Astrocyte of the spinal cord (primary cell): ENCODE results near the gene MAP3K3.

Source experiments
- DNase-seq: peaks from one replicate; pipeline ENCODE4 v3.0.0; 2011; ENCODE audit warnings: low read depth, low spot score
- H3K4me3 ChIP-seq: 2 replicates; pipeline ENCODE4 v1.5.1; 2011; ENCODE audit warnings: low read depth, mild to moderate bottlenecking, low read length, moderate library complexity
- in situ Hi-C: cut with HindIII; loops from 2 replicates; pipeline ENCODE4 v1.10.0; 2017; ENCODE audit warnings: low sequenced_read_pairs
- TF ChIP-seq, protein P1 (sequence below): IDR thresholded peaks from 2 replicates; pipeline ENCODE4 v1.5.1; 2012; ENCODE audit warnings: low read depth, mild to moderate bottlenecking, low read length, inconsistent platforms

Gene MAP3K3

DNA sequence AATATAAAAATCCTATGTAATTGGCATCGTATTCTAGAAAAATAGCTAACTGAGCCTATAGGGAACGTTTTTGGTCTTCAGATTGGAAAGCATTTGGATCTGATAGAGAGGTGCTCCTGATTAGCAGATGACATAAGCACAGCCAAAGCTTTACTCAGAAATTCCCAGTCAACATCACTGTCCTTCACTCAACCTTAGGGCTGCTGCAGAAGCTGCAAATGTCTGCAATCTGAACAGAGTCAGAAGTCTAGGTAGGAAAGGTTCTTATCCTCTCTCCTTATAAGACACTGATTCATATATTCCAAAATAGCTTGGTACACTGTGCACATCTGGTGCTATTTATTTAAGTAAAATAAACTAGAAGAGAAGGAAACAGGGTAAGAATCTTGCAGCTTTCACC is 100.2 kb downstream of the MAP3K3 start:
- TF ChIP-seq, protein P1, sequence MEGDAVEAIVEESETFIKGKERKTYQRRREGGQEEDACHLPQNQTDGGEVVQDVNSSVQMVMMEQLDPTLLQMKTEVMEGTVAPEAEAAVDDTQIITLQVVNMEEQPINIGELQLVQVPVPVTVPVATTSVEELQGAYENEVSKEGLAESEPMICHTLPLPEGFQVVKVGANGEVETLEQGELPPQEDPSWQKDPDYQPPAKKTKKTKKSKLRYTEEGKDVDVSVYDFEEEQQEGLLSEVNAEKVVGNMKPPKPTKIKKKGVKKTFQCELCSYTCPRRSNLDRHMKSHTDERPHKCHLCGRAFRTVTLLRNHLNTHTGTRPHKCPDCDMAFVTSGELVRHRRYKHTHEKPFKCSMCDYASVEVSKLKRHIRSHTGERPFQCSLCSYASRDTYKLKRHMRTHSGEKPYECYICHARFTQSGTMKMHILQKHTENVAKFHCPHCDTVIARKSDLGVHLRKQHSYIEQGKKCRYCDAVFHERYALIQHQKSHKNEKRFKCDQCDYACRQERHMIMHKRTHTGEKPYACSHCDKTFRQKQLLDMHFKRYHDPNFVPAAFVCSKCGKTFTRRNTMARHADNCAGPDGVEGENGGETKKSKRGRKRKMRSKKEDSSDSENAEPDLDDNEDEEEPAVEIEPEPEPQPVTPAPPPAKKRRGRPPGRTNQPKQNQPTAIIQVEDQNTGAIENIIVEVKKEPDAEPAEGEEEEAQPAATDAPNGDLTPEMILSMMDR = no peak
- in situ Hi-C loops = no loop called here
- DNase-seq = no peak
- no peak overlapping the region for H3K4me3 ChIP-seq

DNA sequence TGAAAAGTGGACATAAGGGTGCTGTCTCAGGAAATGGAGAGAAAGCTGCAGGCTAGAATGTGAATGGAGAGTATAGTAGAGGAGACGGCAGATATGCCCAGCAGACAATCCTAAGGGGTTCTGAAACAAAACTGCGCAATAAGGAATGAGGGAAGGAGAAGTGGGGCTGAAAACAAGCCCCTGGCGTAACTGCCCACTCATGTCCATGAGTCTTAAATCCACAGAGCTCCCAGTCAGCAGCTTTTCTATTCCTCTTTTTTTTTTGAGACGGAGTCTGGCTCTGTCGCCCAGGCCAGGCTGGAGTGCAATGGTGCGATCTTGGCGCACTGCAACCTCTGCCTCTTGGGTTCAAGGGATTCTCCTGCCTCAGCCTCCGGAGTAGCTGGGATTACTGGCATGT is 113.5 kb downstream of the MAP3K3 start:
- DNase-seq = no peak
- TF ChIP-seq, protein P1 = no peak
- no peak overlapping the region for H3K4me3 ChIP-seq
- in situ Hi-C loops = no loop called here

DNA sequence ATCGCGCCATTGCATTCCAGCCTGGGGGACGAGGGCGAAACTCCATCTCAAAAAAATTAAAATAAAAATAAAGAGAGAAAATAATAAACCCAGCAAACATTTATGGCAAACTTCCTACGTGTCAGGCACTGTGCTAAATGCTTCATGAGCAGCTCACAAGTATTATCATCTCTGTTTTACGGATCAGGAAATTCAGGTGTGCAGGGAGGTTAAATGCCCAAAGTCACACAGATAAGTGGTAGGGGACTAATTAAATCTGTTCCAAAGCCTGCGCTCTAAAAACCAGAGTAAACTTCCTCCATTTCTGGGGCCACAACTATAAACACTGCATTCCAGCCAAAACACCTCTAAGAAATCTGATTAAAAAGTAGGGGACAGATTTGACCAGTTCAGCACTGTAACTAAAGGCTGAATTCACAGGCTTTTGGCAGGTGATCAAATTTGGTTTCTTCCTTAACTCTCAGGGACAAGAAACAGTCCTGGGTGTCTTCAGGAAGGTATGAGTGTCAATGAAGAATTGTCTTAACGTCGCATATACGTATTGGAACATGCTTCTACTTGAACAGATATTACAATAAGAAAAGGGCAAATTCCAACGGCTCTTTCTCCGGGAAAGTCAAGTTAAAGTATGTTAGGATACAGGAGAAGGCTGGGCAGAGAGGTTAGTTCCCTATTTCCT is 118.4 kb downstream of the MAP3K3 start:
- peak; percentile 9 for DNase-seq
- in situ Hi-C loops = no loop called here

DNA sequence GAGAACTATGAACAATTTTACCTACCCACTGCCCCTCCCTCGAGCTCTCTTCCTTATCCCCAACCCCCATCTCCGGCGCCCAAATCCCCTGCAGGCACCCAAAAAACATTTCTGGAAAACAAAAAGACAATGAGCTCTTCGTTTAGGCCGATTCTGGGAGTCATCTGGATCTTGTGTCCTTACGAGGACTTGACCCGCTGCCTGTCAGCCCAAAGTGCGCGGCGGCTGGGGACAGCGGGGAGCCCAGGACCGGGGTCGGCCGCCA is 118.9 kb downstream of the MAP3K3 start:
- no peak for DNase-seq
- TF ChIP-seq, protein P1 = no peak
- peak overlapping the region; percentile 91 for H3K4me3 ChIP-seq
- in situ Hi-C loops = no loop called here

More for the DNA sequence above, 118.4 kb downstream of the MAP3K3 start:
- TF ChIP-seq, protein P1 = no peak
- peak overlapping the region; percentile 91 for H3K4me3 ChIP-seq

DNA sequence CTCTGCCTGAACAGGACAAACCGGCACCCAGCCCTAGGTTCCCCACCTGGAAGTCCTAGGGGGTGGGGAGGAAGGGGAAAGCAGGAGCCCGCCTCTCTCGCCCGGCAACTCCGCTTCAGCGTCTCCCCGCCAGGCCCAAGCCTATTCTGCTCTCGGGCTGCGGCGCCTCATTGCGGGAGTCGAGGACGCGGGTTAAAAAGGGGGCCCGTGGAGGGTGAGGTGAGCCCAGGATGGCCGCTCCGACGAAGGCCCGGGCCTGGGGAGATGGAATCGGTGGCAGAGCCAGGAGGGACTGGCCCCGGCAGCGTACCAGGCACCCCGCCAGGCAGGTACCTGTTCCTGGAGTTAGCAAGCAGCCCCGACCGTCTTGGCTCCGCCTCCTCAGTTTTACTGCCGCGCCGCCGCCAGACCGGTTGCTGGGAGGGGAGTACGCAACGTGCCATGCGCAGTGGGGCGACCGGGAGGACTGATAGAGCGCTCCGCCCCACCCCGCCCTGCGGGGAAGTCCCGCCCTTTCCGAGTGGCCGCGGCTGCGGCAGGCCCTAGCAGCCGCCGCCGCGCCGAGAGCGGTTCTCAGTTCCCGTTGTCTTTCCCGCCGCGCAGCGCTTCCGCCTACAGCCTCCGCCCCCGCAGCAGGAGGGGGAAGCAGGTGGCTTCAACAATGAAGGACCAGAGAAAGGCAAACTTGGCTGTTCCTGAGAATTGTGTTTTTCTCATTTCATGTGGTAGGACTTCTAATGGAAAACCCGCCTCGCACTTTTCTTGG is 119.4 kb downstream of the MAP3K3 start, which contains the start of gene STRADA:
Gene STRADA (minus strand): TSS at position 392 of the 766 bp plus-strand sequence. CDS start 13,430 bp downstream, outside the sequence.
- peak; percentile 98 for DNase-seq
- in situ Hi-C loops = no loop called here

More for the DNA sequence above, 119.4 kb downstream of the MAP3K3 start, which contains the start of gene STRADA:
- H3K4me3 ChIP-seq = peak within 1 kb of the TSS; percentile 91
- TF ChIP-seq, protein P1 = no peak
